GM10847 (cell line): ENCODE results near the gene GUCY2D.

Experiments
- POLR2A ChIP-seq: IDR thresholded peaks from 2 replicates; pipeline ENCODE4 v1.6.1; 2011; ENCODE audit not compliant: insufficient read length; ENCODE audit errors: extremely low read depth

GUCY2D gene

GRCh38 chr17:8001976-8002720 lies at the start of gene GUCY2D:
Gene GUCY2D (plus strand): TSS chr17:8002615. CDS start chr17:8003048, 433 bp downstream.
- TF ChIP-seq POLR2A, result no peak

GRCh38 chr17:7955414-7956227 lies 46.8 kb upstream of the GUCY2D start:
- TF ChIP-seq POLR2A, result no peak

- no peak for TF ChIP-seq POLR2A
Observed at GRCh38 chr17:7956228-7956965, 46.0 kb upstream of the GUCY2D start.

- no peak for TF ChIP-seq POLR2A
Observed at GRCh38 chr17:7959503-7960253, 42.7 kb upstream of the GUCY2D start.

GRCh38 chr17:7961421-7961820 lies 41.0 kb upstream of the GUCY2D start:
- TF ChIP-seq POLR2A, result no peak

- no peak for TF ChIP-seq POLR2A
Observed at GRCh38 chr17:7967751-7968150, 34.7 kb upstream of the GUCY2D start.

GRCh38 chr17:7969433-7969832 lies 33.0 kb upstream of the GUCY2D start:
- no peak for TF ChIP-seq POLR2A

- TF ChIP-seq POLR2A, result no peak
Observed at GRCh38 chr17:7971651-7972050, 30.8 kb upstream of the GUCY2D start.

GRCh38 chr17:7972131-7972785 lies 30.2 kb upstream of the GUCY2D start:
- no peak for TF ChIP-seq POLR2A

- no peak for TF ChIP-seq POLR2A
Observed at GRCh38 chr17:7974638-7975131, 27.7 kb upstream of the GUCY2D start.

- no peak for TF ChIP-seq POLR2A
Observed at GRCh38 chr17:7977039-7977438, 25.4 kb upstream of the GUCY2D start.

GRCh38 chr17:7977805-7978204 lies 24.6 kb upstream of the GUCY2D start:
- no peak for TF ChIP-seq POLR2A

- no peak for TF ChIP-seq POLR2A
Observed at GRCh38 chr17:7982173-7982572, 20.2 kb upstream of the GUCY2D start.

GRCh38 chr17:7982666-7983065 lies 19.7 kb upstream of the GUCY2D start:
- no peak for TF ChIP-seq POLR2A
